ENCODE measurements around the gene TP53. TPM values are rescaled to one million over a fixed set of nuclear protein-coding genes. Genes with fewer than 3 reads are reported as not detected.

Gene TP53
- total and polyA plus RNA-seq, 9 of the 15 experiments (the other 6 are each of a cell fraction or from before 2014, with no cell fraction given), result 2.8 to 14.0 (median 7.1) TPM

DNA sequence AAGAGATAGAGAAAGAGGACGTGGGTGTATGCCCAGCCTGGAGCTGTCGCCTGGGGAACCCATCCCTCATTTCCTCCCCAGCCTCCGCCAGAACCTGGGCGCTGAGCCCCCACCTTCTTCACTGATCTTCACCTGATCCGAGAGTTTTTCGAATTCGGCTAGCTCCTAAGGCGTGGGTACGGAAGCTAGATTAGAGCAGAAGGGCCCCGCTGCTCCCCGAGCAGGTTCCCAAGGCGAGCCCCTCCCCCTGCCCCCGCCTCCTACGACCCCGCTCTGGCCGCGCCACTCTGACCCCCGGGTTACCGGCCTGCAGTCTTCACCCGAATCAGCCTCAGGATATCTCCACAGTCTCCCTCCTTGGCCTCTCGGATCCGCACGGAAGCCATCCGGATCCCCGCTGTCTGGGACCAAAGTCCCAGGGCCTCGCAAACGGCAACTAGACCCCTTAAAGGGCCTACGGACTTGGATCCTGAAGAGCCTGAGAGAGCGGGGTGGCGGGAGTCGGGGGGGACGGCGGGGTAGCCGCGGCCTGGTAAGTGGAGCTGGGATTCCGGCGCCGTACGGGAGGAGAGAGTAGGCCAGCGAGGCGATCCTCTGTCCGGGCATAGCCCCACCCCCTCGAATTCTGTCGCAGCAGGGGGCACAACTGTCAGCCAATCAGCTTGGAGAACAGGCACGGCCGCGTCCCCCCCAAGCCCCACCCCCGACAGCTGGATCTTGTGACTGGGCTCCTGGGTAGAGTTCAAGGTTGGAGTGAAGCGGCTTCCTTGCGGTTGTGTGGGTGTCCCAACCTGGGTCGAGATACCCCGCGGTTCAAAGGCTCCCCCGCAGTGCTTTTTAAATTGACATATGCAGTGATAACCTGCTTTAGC, 59.8 kb downstream of the TP53 start, which contains the start of gene SAT2 (continued):
- TF ChIP-seq KAT7 (CRISPR knock-in tag; IDR thresholded peaks at IDR 0.05; ENCODE audit: borderline replicate concordance) (no peak), DACH1 (IDR thresholded peaks at IDR 0.05; ENCODE audit: partially characterized antibody) (peak; percentile 16), NUFIP1 (IDR thresholded peaks at IDR 0.05; ENCODE audit: partially characterized antibody) (no peak), ETV5 (CRISPR knock-in tag; IDR thresholded peaks at IDR 0.05; ENCODE audit: low read depth) (no peak), RBBP5 (IDR thresholded peaks at IDR 0.05; ENCODE audit: borderline replicate concordance, insufficient read depth, low read length, poor library complexity, severe bottlenecking) (peak; percentile 26), NCOR1 (IDR thresholded peaks at IDR 0.05) (peak; percentile 15; the same call in 1 of the 2 replicates), KHSRP (IDR thresholded peaks at IDR 0.05) (no peak), TCF7 (IDR thresholded peaks at IDR 0.05; ENCODE audit: borderline replicate concordance) (0 out of 2 replicates have a peak, but pooled peaks have one; percentile 73), STAT5A (IDR thresholded peaks at IDR 0.05; ENCODE audit: borderline replicate concordance, low read length) (peak; percentile 24; the same call in 1 of the 2 replicates), MCM5 (IDR thresholded peaks at IDR 0.05; ENCODE audit: low read depth) (no peak), PHB (CRISPR knock-in tag; IDR thresholded peaks at IDR 0.05) (no peak), MTA2 (IDR thresholded peaks at IDR 0.05; ENCODE audit: low read depth) (no peak), POLR2B (IDR thresholded peaks at IDR 0.05; ENCODE audit: low read depth, partially characterized antibody) (peak; percentile 32), MYC (IDR thresholded peaks at IDR 0.05; ENCODE audit: low read depth, low read length) (0 out of 2 replicates have a peak, but pooled peaks have one; percentile 12), MYC (CRISPR knock-in tag; IDR thresholded peaks at IDR 0.05; ENCODE audit: borderline replicate concordance, low read depth) (no peak)
- TF ChIP-seq, protein P1, sequence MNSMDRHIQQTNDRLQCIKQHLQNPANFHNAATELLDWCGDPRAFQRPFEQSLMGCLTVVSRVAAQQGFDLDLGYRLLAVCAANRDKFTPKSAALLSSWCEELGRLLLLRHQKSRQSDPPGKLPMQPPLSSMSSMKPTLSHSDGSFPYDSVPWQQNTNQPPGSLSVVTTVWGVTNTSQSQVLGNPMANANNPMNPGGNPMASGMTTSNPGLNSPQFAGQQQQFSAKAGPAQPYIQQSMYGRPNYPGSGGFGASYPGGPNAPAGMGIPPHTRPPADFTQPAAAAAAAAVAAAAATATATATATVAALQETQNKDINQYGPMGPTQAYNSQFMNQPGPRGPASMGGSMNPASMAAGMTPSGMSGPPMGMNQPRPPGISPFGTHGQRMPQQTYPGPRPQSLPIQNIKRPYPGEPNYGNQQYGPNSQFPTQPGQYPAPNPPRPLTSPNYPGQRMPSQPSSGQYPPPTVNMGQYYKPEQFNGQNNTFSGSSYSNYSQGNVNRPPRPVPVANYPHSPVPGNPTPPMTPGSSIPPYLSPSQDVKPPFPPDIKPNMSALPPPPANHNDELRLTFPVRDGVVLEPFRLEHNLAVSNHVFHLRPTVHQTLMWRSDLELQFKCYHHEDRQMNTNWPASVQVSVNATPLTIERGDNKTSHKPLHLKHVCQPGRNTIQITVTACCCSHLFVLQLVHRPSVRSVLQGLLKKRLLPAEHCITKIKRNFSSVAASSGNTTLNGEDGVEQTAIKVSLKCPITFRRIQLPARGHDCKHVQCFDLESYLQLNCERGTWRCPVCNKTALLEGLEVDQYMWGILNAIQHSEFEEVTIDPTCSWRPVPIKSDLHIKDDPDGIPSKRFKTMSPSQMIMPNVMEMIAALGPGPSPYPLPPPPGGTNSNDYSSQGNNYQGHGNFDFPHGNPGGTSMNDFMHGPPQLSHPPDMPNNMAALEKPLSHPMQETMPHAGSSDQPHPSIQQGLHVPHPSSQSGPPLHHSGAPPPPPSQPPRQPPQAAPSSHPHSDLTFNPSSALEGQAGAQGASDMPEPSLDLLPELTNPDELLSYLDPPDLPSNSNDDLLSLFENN (IDR thresholded peaks at IDR 0.05; ENCODE audit: low read depth in 2 of 2, low read length in 2 of 2), result 0 out of 4 replicates have a peak, but pooled peaks of 1 of the 2 experiments have one; percentile 27
- TF ChIP-seq, protein P2, sequence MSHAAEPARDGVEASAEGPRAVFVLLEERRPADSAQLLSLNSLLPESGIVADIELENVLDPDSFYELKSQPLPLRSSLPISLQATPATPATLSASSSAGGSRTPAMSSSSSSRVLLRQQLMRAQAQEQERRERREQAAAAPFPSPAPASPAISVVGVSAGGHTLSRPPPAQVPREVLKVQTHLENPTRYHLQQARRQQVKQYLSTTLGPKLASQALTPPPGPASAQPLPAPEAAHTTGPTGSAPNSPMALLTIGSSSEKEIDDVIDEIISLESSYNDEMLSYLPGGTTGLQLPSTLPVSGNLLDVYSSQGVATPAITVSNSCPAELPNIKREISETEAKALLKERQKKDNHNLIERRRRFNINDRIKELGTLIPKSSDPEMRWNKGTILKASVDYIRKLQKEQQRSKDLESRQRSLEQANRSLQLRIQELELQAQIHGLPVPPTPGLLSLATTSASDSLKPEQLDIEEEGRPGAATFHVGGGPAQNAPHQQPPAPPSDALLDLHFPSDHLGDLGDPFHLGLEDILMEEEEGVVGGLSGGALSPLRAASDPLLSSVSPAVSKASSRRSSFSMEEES (CRISPR knock-in tag; IDR thresholded peaks at IDR 0.05), result no peak
- TF ChIP-seq, protein P3, sequence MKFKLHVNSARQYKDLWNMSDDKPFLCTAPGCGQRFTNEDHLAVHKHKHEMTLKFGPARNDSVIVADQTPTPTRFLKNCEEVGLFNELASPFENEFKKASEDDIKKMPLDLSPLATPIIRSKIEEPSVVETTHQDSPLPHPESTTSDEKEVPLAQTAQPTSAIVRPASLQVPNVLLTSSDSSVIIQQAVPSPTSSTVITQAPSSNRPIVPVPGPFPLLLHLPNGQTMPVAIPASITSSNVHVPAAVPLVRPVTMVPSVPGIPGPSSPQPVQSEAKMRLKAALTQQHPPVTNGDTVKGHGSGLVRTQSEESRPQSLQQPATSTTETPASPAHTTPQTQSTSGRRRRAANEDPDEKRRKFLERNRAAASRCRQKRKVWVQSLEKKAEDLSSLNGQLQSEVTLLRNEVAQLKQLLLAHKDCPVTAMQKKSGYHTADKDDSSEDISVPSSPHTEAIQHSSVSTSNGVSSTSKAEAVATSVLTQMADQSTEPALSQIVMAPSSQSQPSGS (CRISPR knock-in tag; IDR thresholded peaks at IDR 0.05), result no peak
- TF ChIP-seq, protein P4, sequence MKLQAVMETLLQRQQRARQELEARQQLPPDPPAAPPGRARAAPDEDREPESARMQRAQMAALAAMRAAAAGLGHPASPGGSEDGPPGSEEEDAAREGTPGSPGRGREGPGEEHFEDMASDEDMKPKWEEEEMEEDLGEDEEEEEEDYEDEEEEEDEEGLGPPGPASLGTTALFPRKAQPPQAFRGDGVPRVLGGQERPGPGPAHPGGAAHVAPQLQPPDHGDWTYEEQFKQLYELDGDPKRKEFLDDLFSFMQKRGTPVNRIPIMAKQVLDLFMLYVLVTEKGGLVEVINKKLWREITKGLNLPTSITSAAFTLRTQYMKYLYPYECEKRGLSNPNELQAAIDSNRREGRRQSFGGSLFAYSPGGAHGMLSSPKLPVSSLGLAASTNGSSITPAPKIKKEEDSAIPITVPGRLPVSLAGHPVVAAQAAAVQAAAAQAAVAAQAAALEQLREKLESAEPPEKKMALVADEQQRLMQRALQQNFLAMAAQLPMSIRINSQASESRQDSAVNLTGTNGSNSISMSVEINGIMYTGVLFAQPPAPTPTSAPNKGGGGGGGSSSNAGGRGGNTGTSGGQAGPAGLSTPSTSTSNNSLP (IDR thresholded peaks at IDR 0.05; ENCODE audit: borderline replicate concordance, low read depth, low read length), result no peak
